Measurements from ENCODE around the gene MYPOP. TPM values are rescaled to one million over a fixed set of nuclear protein-coding genes. Genes with fewer than 3 reads are reported as not detected.

MYPOP gene
- total RNA-seq, 1 experiment from 2014 or later, result 10.8 TPM

DNA sequence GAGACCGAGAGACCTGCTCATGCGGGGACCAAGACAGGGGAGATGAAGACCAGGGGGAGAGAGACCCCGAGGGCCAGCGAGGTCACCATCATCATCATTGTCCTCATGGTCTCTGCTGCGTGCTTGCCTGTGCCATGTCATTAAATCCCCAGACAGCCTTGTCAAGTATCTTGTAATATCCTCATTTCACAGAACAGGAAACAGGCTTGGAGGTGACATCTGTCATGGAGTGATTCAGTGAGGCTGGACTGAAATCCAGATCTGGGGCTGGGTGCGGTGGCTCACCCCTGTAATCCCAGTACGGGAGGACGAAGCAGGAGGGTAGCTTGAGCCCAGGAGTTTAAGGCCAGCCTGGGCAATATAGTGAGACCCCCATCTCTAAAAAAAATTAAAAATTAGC, 18.0 kb upstream of the MYPOP start:
- DNase-seq (ENCODE audit: low read depth, low spot score) (no peak), ATAC-seq (no peak)
- RAD21 ChIA-PET (ENCODE audit: low non-redundant PET in 1 of 2, low total read pairs in 2 of 2, uncharacterized antibody in 2 of 2, unreplicated experiment in 2 of 2), result no interaction called here
- no peaks in the 10 kb centered on the region for H3K9me2 ChIP-seq (ENCODE audit: insufficient read depth)
- H4K20me1 ChIP-seq (ENCODE audit: insufficient read depth), result no peaks in the 10 kb centered on the region
- CTCF ChIA-PET, result no interaction called here
- H2AFZ ChIP-seq (ENCODE audit: low read depth, low read length, poor library complexity, severe bottlenecking), result no peak overlapping the region
- H3K36me3 ChIP-seq (ENCODE audit: control insufficient read depth in 1 of 2, insufficient read depth in 2 of 2, low read length in 2 of 2), result no peaks in the 10 kb centered on the region
- peaks cover 15 to 16% of the 10 kb centered on the region in 2 experiments for H3K4me1 ChIP-seq (ENCODE audit: control insufficient read depth in 1 of 2, insufficient read depth in 2 of 2, low read length in 2 of 2)
- TF ChIP-seq EZH2 (IDR thresholded peaks at IDR 0.05), result no peak
- no peak for TF ChIP-seq SRF (IDR thresholded peaks at IDR 0.05; ENCODE audit: low read depth)
- TF ChIP-seq, protein P1, sequence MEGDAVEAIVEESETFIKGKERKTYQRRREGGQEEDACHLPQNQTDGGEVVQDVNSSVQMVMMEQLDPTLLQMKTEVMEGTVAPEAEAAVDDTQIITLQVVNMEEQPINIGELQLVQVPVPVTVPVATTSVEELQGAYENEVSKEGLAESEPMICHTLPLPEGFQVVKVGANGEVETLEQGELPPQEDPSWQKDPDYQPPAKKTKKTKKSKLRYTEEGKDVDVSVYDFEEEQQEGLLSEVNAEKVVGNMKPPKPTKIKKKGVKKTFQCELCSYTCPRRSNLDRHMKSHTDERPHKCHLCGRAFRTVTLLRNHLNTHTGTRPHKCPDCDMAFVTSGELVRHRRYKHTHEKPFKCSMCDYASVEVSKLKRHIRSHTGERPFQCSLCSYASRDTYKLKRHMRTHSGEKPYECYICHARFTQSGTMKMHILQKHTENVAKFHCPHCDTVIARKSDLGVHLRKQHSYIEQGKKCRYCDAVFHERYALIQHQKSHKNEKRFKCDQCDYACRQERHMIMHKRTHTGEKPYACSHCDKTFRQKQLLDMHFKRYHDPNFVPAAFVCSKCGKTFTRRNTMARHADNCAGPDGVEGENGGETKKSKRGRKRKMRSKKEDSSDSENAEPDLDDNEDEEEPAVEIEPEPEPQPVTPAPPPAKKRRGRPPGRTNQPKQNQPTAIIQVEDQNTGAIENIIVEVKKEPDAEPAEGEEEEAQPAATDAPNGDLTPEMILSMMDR (IDR thresholded peaks at IDR 0.05 in 2 of 3, conservative IDR thresholded peaks at IDR 0.05 in 1 of 3; ENCODE audit: borderline replicate concordance in 1 of 3, insufficient read depth in 1 of 3, low read depth in 2 of 3, low read length in 2 of 3), result no peak
- TF ChIP-seq EZH2phosphoT487 (IDR thresholded peaks at IDR 0.05; ENCODE audit: borderline replicate concordance), result no peak
- no peak for TF ChIP-seq RAD21 (IDR thresholded peaks at IDR 0.05; ENCODE audit: low read depth)
- TF ChIP-seq ELF1 (IDR thresholded peaks at IDR 0.05; ENCODE audit: borderline replicate concordance, low read depth), result no peak
- no peak for TF ChIP-seq ZFX (IDR thresholded peaks at IDR 0.05)
- TF ChIP-seq POLR2A (IDR thresholded peaks at IDR 0.05; ENCODE audit: borderline replicate concordance, extremely low read depth, insufficient read depth, insufficient read length), result no peak
- TF ChIP-seq POLR2AphosphoS5 (IDR thresholded peaks at IDR 0.05; ENCODE audit: low read depth, low read length), result no peak
- TF ChIP-seq FOSL1 (IDR thresholded peaks at IDR 0.05; ENCODE audit: low read depth), result no peak
- TF ChIP-seq, protein P2, sequence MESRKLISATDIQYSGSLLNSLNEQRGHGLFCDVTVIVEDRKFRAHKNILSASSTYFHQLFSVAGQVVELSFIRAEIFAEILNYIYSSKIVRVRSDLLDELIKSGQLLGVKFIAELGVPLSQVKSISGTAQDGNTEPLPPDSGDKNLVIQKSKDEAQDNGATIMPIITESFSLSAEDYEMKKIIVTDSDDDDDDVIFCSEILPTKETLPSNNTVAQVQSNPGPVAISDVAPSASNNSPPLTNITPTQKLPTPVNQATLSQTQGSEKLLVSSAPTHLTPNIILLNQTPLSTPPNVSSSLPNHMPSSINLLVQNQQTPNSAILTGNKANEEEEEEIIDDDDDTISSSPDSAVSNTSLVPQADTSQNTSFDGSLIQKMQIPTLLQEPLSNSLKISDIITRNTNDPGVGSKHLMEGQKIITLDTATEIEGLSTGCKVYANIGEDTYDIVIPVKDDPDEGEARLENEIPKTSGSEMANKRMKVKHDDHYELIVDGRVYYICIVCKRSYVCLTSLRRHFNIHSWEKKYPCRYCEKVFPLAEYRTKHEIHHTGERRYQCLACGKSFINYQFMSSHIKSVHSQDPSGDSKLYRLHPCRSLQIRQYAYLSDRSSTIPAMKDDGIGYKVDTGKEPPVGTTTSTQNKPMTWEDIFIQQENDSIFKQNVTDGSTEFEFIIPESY (IDR thresholded peaks at IDR 0.05; ENCODE audit: extremely low read depth, insufficient replicate concordance, low read length), result no peak
- TF ChIP-seq JUND (IDR thresholded peaks at IDR 0.05), result no peak
- TF ChIP-seq SP1 (IDR thresholded peaks at IDR 0.05; ENCODE audit: low read depth), result no peak
- TF ChIP-seq, protein P3, sequence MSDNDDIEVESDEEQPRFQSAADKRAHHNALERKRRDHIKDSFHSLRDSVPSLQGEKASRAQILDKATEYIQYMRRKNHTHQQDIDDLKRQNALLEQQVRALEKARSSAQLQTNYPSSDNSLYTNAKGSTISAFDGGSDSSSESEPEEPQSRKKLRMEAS (IDR thresholded peaks at IDR 0.05), result no peak
- TF ChIP-seq, protein P4, sequence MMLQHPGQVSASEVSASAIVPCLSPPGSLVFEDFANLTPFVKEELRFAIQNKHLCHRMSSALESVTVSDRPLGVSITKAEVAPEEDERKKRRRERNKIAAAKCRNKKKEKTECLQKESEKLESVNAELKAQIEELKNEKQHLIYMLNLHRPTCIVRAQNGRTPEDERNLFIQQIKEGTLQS (IDR thresholded peaks at IDR 0.05), result no peak
- TF ChIP-seq CBX3 (IDR thresholded peaks at IDR 0.05; ENCODE audit: low read depth), result no peak
- TF ChIP-seq, protein P5, sequence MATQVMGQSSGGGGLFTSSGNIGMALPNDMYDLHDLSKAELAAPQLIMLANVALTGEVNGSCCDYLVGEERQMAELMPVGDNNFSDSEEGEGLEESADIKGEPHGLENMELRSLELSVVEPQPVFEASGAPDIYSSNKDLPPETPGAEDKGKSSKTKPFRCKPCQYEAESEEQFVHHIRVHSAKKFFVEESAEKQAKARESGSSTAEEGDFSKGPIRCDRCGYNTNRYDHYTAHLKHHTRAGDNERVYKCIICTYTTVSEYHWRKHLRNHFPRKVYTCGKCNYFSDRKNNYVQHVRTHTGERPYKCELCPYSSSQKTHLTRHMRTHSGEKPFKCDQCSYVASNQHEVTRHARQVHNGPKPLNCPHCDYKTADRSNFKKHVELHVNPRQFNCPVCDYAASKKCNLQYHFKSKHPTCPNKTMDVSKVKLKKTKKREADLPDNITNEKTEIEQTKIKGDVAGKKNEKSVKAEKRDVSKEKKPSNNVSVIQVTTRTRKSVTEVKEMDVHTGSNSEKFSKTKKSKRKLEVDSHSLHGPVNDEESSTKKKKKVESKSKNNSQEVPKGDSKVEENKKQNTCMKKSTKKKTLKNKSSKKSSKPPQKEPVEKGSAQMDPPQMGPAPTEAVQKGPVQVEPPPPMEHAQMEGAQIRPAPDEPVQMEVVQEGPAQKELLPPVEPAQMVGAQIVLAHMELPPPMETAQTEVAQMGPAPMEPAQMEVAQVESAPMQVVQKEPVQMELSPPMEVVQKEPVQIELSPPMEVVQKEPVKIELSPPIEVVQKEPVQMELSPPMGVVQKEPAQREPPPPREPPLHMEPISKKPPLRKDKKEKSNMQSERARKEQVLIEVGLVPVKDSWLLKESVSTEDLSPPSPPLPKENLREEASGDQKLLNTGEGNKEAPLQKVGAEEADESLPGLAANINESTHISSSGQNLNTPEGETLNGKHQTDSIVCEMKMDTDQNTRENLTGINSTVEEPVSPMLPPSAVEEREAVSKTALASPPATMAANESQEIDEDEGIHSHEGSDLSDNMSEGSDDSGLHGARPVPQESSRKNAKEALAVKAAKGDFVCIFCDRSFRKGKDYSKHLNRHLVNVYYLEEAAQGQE (IDR thresholded peaks at IDR 0.05; ENCODE audit: low read depth), result no peak
- no peak for TF ChIP-seq TCF7L2 (IDR thresholded peaks at IDR 0.05; ENCODE audit: borderline replicate concordance, extremely low read depth, insufficient read depth, insufficient read length)
- no peaks in the 10 kb centered on the region for H3K27me3 ChIP-seq (ENCODE audit: insufficient read depth, low read length)
- no peak overlapping the region for H3K27ac ChIP-seq (ENCODE audit: low read depth, low read length)
- H3K4me3 ChIP-seq (replicated peaks in 1 of 2; ENCODE audit: low read depth in 1 of 2, low read length in 2 of 2), result no peak overlapping the region
- POLR2A ChIA-PET, result no interaction called here
- no peak overlapping the region for H3K9ac ChIP-seq (ENCODE audit: low read length)
- intact Hi-C loops (cut with micrococcal nuclease), result no loop called here
- H3K9me3 ChIP-seq (ENCODE audit: control insufficient read depth in 1 of 2, insufficient read depth in 1 of 2, low read depth in 1 of 2, low read length in 2 of 2), result no peaks in the 10 kb centered on the region
- H3K4me2 ChIP-seq (ENCODE audit: low read length), result no peak overlapping the region
- no TSS peak for BruUV-seq (replicated peaks)
- no peaks in the 10 kb centered on the region for H3K79me2 ChIP-seq (ENCODE audit: insufficient read depth, low read length)
